Trophoblast cell (in vitro differentiated cells and primary cell): Measurements from ENCODE around the gene FN3KRP.
A peak's percentile ranks its signal among the peaks of the same experiment; 100 is the strongest.

ENCODE experiments used
- DNase-seq, 2 donors: peaks; one replicate each; pipeline ENCODE4 v3.0.0-alpha.2; 2016
- H2AFZ ChIP-seq: 2 replicates; pipeline ENCODE4 v1.6.1; 2013; ENCODE audit warnings: low read length, moderate library complexity, mild to moderate bottlenecking; ENCODE audit not compliant: insufficient read depth, poor library complexity
- H2AK5ac ChIP-seq: 2 replicates; pipeline ENCODE4 v1.6.1; 2013; ENCODE audit warnings: mild to moderate bottlenecking, low read length
- H2BK120ac ChIP-seq: 2 replicates; pipeline ENCODE4 v1.6.1; 2013; ENCODE audit warnings: low read length, mild to moderate bottlenecking, moderate library complexity; ENCODE audit not compliant: insufficient read depth, poor library complexity
- H2BK12ac ChIP-seq: 2 replicates; pipeline ENCODE4 v1.6.1; 2013; ENCODE audit warnings: mild to moderate bottlenecking, low read length, moderate library complexity
- H2BK5ac ChIP-seq: 2 replicates; pipeline ENCODE4 v1.6.1; 2013; ENCODE audit warnings: low read length, low read depth, moderate library complexity, mild to moderate bottlenecking; ENCODE audit not compliant: poor library complexity
- H3K14ac ChIP-seq: 2 replicates; pipeline ENCODE4 v1.6.1; 2013; ENCODE audit warnings: mild to moderate bottlenecking, low read length
- H3K18ac ChIP-seq: 2 replicates; pipeline ENCODE4 v1.6.1; 2013; ENCODE audit warnings: mild to moderate bottlenecking, low read length
- H3K23ac ChIP-seq: 2 replicates; pipeline ENCODE4 v1.6.1; 2013; ENCODE audit warnings: low read length
- H3K27ac ChIP-seq: 2 replicates; pipeline ENCODE4 v1.5.1; 2013; ENCODE audit warnings: low read depth, mild to moderate bottlenecking, inconsistent platforms, low read length, moderate library complexity
- H3K27me3 ChIP-seq: 2 replicates; pipeline ENCODE4 v1.6.1; 2013; ENCODE audit warnings: inconsistent platforms, mild to moderate bottlenecking, low read length, moderate library complexity; ENCODE audit not compliant: insufficient read depth
- H3K36me3 ChIP-seq, 2 experiments: 1 replicate in 1 of 2; 2 replicates in 1 of 2; pipeline ENCODE4 v1.6.1; 2013; ENCODE audit warnings: low read length in 2 of 2, mild to moderate bottlenecking in 2 of 2, moderate library complexity in 1 of 2; ENCODE audit not compliant: insufficient read depth in 2 of 2, control insufficient read depth in 1 of 2
- H3K4ac ChIP-seq: 2 replicates; pipeline ENCODE4 v1.6.1; 2013; ENCODE audit warnings: low read depth, mild to moderate bottlenecking, low read length, moderate library complexity
- H3K4me1 ChIP-seq, 2 experiments: 1 replicate in 1 of 2; 2 replicates in 1 of 2; pipeline ENCODE4 v1.6.1; 2013; ENCODE audit warnings: low read length in 2 of 2, mild to moderate bottlenecking in 2 of 2, moderate library complexity in 1 of 2; ENCODE audit not compliant: insufficient read depth in 2 of 2, control insufficient read depth in 1 of 2
- H3K4me2 ChIP-seq: 2 replicates; pipeline ENCODE4 v1.6.1; 2013; ENCODE audit warnings: inconsistent platforms, mild to moderate bottlenecking, low read length, moderate library complexity
- H3K4me3 ChIP-seq: 2 replicates; pipeline ENCODE4 v1.5.1; 2013; ENCODE audit warnings: mild to moderate bottlenecking, low read depth, low read length, inconsistent platforms
- H3K79me1 ChIP-seq: one replicate; pipeline ENCODE4 v1.6.1; 2013; ENCODE audit warnings: low read length
- H3K79me2 ChIP-seq: 2 replicates; pipeline ENCODE4 v1.6.1; 2013; ENCODE audit warnings: low read length, mild to moderate bottlenecking; ENCODE audit not compliant: control insufficient read depth, insufficient read depth, poor library complexity
- H3K9ac ChIP-seq: 2 replicates; pipeline ENCODE4 v1.6.1; 2013; ENCODE audit warnings: mild to moderate bottlenecking, low read length
- H3K9me3 ChIP-seq: 2 replicates; pipeline ENCODE4 v1.6.1; 2013; ENCODE audit warnings: low read depth, mild to moderate bottlenecking, control low read depth, inconsistent platforms, low read length; ENCODE audit not compliant: insufficient read depth
- H4K12ac ChIP-seq: 2 replicates; pipeline ENCODE4 v1.6.1; 2013; ENCODE audit warnings: low read depth, mild to moderate bottlenecking, low read length, moderate library complexity
- H4K8ac ChIP-seq: 2 replicates; pipeline ENCODE4 v1.6.1; 2013; ENCODE audit warnings: low read depth, mild to moderate bottlenecking, low read length, moderate library complexity
- H4K91ac ChIP-seq: one replicate; pipeline ENCODE4 v1.6.1; 2013; ENCODE audit warnings: low read depth, mild to moderate bottlenecking, low read length, moderate library complexity
- WGBS: extraction: QIAGEN DNeasy Blood & Tissue Kit; methylation state at CpG from one replicate; pipeline ENCODE4 v1.1.7; 2013; ENCODE audit warnings: missing lambda C conversion rate; ENCODE audit not compliant: insufficient read length, insufficient coverage; ENCODE audit errors: extremely low coverage; 5-methylcytosine and 5-hydroxymethylcytosine counted together

Gene FN3KRP

GRCh38 chr17:82703935-82704865, 12.3 kb upstream of the FN3KRP start:
- Histone ChIP-seq H4K8ac (no peak overlapping the region), H2BK120ac (no peak overlapping the region), H3K4me2 (no peak overlapping the region), H3K4ac (no peak overlapping the region), H3K79me1 (no peaks in the 10 kb centered on the region), H2AK5ac (no peak overlapping the region), H3K27me3 (no peaks in the 10 kb centered on the region), H3K27ac (no peak overlapping the region), H2BK5ac (no peak overlapping the region), H3K4me3 (no peak overlapping the region), H4K12ac (no peak overlapping the region), H2BK12ac (no peak overlapping the region), H2AFZ (no peak overlapping the region), H3K36me3 (no peaks in the 10 kb centered on the region), H3K18ac (no peak overlapping the region), H3K23ac (no peak overlapping the region), H3K4me1 (peaks cover 0 to under 1% of the 10 kb centered on the region in 2 experiments), H3K9ac (no peak overlapping the region), H3K79me2 (no peaks in the 10 kb centered on the region), H3K9me3 (peaks cover under 1% of the 10 kb centered on the region), H3K14ac (no peak overlapping the region), H4K91ac (no peak overlapping the region)
- no peak for DNase-seq
- WGBS = 100% methylated on average over 2 of the region's 38 CpGs

GRCh38 chr17:82704886-82705285, 11.6 kb upstream of the FN3KRP start:
- H4K12ac ChIP-seq = no peak overlapping the region
- no peak overlapping the region for H4K8ac ChIP-seq
- H3K18ac ChIP-seq = no peak overlapping the region
- no peak for DNase-seq
- no peaks in the 10 kb centered on the region for H3K4me1 ChIP-seq
- no peaks in the 10 kb centered on the region for H3K36me3 ChIP-seq
- H3K27ac ChIP-seq = no peak overlapping the region
- H2AFZ ChIP-seq = no peak overlapping the region
- H3K4me3 ChIP-seq = no peak overlapping the region
- H3K79me1 ChIP-seq = no peaks in the 10 kb centered on the region
- no peak overlapping the region for H4K91ac ChIP-seq
- H3K79me2 ChIP-seq = no peaks in the 10 kb centered on the region
- no peak overlapping the region for H2BK12ac ChIP-seq
- H3K14ac ChIP-seq = no peak overlapping the region
- H2BK5ac ChIP-seq = no peak overlapping the region
- no peaks in the 10 kb centered on the region for H3K27me3 ChIP-seq
- no peak overlapping the region for H3K4me2 ChIP-seq
- H3K9ac ChIP-seq = no peak overlapping the region
- no CpG with 5 or more reads among the region's 13 CpGs for WGBS
- no peak overlapping the region for H3K4ac ChIP-seq
- no peak overlapping the region for H2AK5ac ChIP-seq
- no peak overlapping the region for H2BK120ac ChIP-seq
- H3K23ac ChIP-seq = no peak overlapping the region
- H3K9me3 ChIP-seq = no peaks in the 10 kb centered on the region

- H3K4me3 ChIP-seq = no peak overlapping the region
- H2AK5ac ChIP-seq = no peak overlapping the region
- H4K8ac ChIP-seq = no peak overlapping the region
- H3K18ac ChIP-seq = no peak overlapping the region
- H4K91ac ChIP-seq = no peak overlapping the region
- H3K79me1 ChIP-seq = no peaks in the 10 kb centered on the region
- no peak overlapping the region for H4K12ac ChIP-seq
- no peak overlapping the region for H2BK120ac ChIP-seq
- no peaks in the 10 kb centered on the region for H3K27me3 ChIP-seq
- H3K36me3 ChIP-seq = no peaks in the 10 kb centered on the region
- no peak overlapping the region for H2BK12ac ChIP-seq
- no peak overlapping the region for H3K4ac ChIP-seq
- no peak overlapping the region for H2AFZ ChIP-seq
- H3K4me1 ChIP-seq = no peaks in the 10 kb centered on the region
- DNase-seq = no peak
- H2BK5ac ChIP-seq = no peak overlapping the region
- no peak overlapping the region for H3K9ac ChIP-seq
- no peaks in the 10 kb centered on the region for H3K79me2 ChIP-seq
- no peak overlapping the region for H3K23ac ChIP-seq
- H3K9me3 ChIP-seq = peaks cover 4% of the 10 kb centered on the region
- H3K27ac ChIP-seq = no peak overlapping the region
- H3K4me2 ChIP-seq = no peak overlapping the region
- no peak overlapping the region for H3K14ac ChIP-seq
- WGBS = no CpG with 5 or more reads among the region's 18 CpGs
These were observed 10.8 kb upstream of the FN3KRP start for GRCh38 chr17:82705756-82706155.

- no CpG with 5 or more reads among the region's 9 CpGs for WGBS
- Histone ChIP-seq H3K79me1 (no peaks in the 10 kb centered on the region), H3K4me2 (no peak overlapping the region), H3K27ac (no peak overlapping the region), H3K9me3 (peaks cover 6% of the 10 kb centered on the region), H4K12ac (no peak overlapping the region), H3K4ac (no peak overlapping the region), H3K36me3 (no peaks in the 10 kb centered on the region), H2BK120ac (no peak overlapping the region), H4K91ac (no peak overlapping the region), H4K8ac (no peak overlapping the region), H2AK5ac (no peak overlapping the region), H2BK5ac (no peak overlapping the region), H2BK12ac (no peak overlapping the region), H3K14ac (no peak overlapping the region), H3K27me3 (no peaks in the 10 kb centered on the region), H3K23ac (no peak overlapping the region), H3K9ac (peak overlapping the region; percentile 41), H3K4me1 (no peaks in the 10 kb centered on the region), H3K79me2 (no peaks in the 10 kb centered on the region), H3K18ac (no peak overlapping the region), H3K4me3 (no peak overlapping the region), H2AFZ (no peak overlapping the region)
- no peak for DNase-seq
These were observed 7.4 kb upstream of the FN3KRP start for GRCh38 chr17:82709024-82709675.
